LNCAP (cell line): ENCODE measurements around the gene KCNIP1.

Experiments
- TF ChIP-seq, protein P1 (sequence below): fragments of 450-650 bp; IDR thresholded peaks from 2 replicates; pipeline ENCODE4 v1.5.1; 2017; ENCODE audit warnings: mild to moderate bottlenecking

KCNIP1 gene

DNA sequence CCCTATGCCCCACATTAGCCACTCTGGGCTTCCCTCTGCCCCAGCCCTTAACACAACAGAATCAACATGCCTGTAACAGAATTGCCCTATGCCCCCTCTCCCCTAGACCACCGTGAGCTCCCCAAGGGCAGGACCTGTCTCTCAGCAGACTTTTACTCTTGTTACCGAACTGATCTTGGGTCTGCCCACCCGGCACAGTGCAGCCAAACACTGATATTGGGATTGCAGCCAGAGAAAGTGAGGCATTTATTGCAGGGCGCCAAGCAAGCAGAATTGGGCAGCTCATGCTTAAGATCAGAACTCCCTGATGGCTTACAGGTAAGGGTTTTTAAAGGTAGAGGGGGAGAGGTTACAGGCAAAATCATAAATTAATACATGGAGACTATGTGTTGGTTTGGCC is 33.5 kb upstream of the KCNIP1 start:
- TF ChIP-seq, protein P1, sequence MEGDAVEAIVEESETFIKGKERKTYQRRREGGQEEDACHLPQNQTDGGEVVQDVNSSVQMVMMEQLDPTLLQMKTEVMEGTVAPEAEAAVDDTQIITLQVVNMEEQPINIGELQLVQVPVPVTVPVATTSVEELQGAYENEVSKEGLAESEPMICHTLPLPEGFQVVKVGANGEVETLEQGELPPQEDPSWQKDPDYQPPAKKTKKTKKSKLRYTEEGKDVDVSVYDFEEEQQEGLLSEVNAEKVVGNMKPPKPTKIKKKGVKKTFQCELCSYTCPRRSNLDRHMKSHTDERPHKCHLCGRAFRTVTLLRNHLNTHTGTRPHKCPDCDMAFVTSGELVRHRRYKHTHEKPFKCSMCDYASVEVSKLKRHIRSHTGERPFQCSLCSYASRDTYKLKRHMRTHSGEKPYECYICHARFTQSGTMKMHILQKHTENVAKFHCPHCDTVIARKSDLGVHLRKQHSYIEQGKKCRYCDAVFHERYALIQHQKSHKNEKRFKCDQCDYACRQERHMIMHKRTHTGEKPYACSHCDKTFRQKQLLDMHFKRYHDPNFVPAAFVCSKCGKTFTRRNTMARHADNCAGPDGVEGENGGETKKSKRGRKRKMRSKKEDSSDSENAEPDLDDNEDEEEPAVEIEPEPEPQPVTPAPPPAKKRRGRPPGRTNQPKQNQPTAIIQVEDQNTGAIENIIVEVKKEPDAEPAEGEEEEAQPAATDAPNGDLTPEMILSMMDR, result no peak

DNA sequence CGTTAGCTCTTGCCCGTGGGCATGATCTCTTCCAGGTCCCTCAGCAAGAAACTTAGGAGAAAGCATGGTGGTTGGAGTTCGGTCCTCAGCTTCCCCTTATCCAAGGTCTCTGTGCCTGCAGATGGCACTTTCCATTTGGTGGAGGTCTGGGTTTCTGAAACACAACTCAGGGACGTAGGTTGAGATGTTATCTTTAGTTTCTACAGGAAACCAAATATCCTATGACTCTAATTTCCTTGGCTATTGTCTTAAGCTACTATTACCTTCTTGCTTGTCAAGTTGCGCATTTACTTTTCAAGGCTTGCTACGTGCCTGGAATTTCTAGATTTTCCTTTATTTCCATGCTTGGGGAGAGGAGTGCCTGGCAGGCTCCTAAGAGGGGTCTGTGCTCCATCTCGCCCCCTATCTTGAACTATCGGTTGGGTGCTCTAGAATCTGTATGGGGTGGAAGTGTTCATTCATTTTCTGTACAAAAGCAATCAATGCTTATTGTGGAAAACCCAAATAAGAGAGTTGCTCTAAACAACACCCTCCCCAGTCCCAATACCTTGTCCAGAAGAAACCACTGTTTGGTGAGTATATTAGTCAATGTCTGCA is 32.9 kb upstream of the KCNIP1 start:
- TF ChIP-seq, protein P1, result no peak

DNA sequence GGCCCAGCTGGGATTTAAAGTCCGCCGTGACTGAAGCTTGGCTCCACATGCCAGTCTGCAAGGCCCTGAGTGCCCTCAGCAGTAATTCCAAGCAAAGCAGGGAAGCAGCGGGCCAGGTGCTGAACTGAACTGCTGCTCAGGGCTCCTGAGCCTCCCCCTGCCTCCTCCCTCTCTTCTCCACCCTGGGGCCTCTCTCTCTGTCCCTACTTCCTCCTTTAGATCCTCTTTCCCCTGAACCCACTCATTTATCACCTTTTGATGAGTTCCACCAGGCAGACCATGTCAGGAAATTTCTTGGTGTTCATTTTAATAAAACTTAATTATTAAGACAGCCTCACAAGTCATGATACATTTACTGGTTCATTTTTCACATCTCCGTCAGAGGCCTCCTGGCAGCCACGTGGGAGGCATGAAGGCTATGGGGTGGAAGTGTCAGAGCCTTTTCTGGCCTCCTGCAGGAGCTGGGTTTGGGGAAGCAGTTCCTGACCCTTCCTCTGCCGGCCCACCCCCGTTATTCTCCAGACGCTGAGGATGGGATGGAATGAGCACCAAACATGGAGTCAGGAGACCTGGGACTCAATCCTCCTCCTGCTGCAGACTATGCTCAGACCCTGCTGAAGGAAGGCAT is 32.2 kb upstream of the KCNIP1 start:
- TF ChIP-seq, protein P1, result no peak

DNA sequence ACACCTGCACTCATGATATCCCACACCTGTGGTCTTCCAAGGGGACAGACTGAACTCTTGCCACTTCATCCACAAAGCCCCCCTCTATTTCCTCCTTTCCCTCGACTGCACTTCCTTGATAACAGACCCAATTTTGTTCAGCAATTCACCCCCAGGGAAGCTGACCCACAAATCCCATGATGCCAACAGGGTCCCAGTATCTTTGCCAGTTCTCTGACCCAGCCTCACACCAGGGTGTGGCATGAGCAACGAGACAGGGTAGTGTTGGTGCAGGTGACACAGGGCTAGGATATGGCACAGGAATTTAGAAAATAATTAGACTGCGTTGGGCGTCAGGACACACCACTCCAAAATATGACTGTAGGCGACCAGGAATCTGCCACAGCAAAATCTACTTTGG is 30.2 kb upstream of the KCNIP1 start:
- TF ChIP-seq, protein P1, result no peak

DNA sequence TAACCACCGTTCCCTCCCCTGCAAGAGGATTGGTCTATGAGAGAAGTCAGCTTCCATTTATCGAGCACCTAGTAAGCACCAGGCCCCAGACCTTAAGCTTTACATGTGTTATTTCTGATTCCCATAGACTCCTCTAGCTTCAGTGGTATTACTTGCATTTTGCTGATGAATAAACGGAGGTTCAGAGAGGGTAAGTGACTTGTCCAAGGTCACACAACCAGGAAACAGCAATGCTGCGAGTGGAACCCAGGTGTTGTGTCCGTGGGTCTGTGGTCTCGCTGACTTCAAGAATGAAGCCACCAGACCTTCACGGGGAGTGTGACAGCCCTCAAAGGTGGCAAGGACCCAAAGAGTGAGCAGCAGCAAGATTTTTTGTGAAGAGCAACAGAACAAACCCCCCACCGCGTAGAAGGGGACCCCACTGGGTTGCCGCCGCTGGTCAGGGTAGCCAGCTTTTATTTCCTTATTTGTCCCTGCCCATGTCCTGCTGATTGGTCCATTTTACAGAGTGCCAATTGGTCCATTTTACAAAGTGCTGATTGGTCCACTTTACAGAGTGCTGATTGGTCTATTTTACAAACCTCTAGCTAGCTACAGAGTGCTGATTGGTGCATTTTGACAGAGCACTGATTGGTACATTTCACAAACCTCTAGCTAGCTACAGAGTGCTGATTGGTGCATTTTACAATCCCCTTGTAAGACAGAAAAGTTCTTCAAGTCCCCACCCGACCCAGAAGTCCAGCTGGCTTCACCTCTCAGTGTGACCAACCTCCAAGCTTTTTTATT is 29.1 kb upstream of the KCNIP1 start:
- TF ChIP-seq, protein P1, result no peak

DNA sequence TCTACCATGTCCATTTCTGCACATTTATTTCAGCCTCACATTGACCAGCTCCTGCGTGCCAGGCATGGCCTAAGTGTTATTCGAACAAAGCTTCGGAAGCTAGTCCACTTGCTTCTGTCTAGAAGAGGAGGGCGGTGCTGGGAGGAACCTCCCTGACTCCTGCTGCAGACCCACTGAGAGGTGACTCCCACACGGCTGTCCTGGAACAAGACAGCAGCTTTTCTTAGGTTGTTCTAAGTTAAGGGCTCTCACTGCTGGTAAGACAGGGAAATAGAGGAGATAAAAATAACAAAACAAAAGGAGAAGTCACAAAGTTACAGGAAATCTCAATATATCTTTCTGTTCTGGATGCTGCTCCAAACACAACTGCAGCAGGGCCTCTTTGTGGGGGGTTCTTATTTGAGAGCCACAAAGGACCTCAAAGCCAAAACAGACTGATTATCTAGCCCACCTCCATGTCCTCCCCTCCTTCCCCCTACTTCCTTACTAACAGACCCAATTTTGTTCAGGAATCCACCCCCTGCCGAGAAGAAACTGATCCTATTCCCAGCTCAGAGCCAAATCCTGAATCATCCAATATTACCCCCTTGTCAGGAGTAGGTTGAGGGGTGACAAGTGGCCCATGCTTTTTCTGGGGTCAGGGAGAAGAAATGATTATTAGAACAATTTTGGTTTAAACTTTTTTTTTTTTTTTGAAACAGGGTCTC is 28.4 kb upstream of the KCNIP1 start:
- TF ChIP-seq, protein P1, result no peak

DNA sequence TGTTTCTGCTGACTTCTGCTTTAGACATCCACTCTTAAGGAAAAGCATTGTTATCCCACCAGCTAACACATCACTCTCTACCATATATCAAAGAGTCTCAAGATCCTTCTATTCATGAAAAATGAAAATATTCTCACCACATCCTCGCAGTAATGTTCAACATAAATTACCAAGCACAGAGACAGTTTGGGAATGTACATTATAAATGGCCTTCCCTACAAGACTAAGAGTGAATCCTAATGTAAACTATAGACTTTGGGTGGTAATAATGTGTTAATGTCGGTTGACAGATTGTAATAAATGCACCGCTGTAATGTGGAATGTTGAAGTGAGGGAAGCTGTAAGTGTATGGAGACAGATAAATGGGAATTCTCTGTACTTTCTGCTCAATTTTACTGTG is 27.1 kb upstream of the KCNIP1 start:
- TF ChIP-seq, protein P1, result no peak
